ENCODE data around the gene NGDN.

- TF ChIP-seq CTCF (IDR thresholded peaks at IDR 0.05) (no peak), POLR2AphosphoS5 (IDR thresholded peaks at IDR 0.05; ENCODE audit: insufficient read depth in 1 of 2, low read depth in 1 of 2) (no peak)
Observed at GRCh38 chr14:23457587-23458445, 11.7 kb upstream of the NGDN start.
